Ovary (tissue), 9 donors: ENCODE measurements around the gene DPP9. TPM values are rescaled to one million over a fixed set of nuclear protein-coding genes. Genes with fewer than 3 reads are reported as not detected.
"Not testable (repeated sequence)": the region's sequence is repeated elsewhere in the genome, so short reads cannot be mapped to it uniquely, and the experiment has no call there.

ENCODE experiments used
- DNase-seq, 5 donors: peaks; one replicate each; pipeline ENCODE4 v3.0.0-alpha.2; 2019 to 2020
- H3K27ac ChIP-seq, 2 donors: fragments of 200-600 bp; one replicate each; pipeline versions ENCODE4 v1.5.1 to v1.8.0; 2019 to 2022
- H3K27me3 ChIP-seq: fragments of 200-600 bp; one replicate; pipeline ENCODE4 v1.8.0; 2022
- H3K36me3 ChIP-seq: fragments of 200-600 bp; sonication (generic); one replicate; pipeline ENCODE4 v1.5.1; 2019
- H3K4me1 ChIP-seq: one replicate; pipeline ENCODE4 v1.8.1; 2013; ENCODE audit warnings: mild to moderate bottlenecking, moderate library complexity; ENCODE audit not compliant: insufficient read depth
- H3K4me3 ChIP-seq: fragments of 200-600 bp; sonication (generic); one replicate; pipeline ENCODE4 v1.5.1; 2017
- H3K9me3 ChIP-seq, 2 donors: fragments of 200-600 bp in 1 of 2; sonication (generic) in 1 of 2; one replicate each; pipeline versions ENCODE4 v1.5.1 to v1.8.1; 2013 to 2019; ENCODE audit warnings: mild to moderate bottlenecking in 1 of 2, moderate library complexity in 1 of 2
- EP300 ChIP-seq: sonication (generic); formaldehyde crosslinking; IDR thresholded peaks from one replicate; pipeline ENCODE4 v1.6.1; 2017; ENCODE audit warnings: antibody characterized with exemption
- POLR2A ChIP-seq: fragments of 450-650 bp; IDR thresholded peaks from one replicate; pipeline ENCODE4 v1.6.1; 2017; ENCODE audit warnings: antibody characterized with exemption, mild to moderate bottlenecking, moderate library complexity
- WGBS, 3 donors: extraction: QIAGEN DNeasy Blood & Tissue Kit in 1 of 3; methylation state at CpG; one replicate each; pipeline versions ENCODE4 v1.1.5 to v1.1.7; 2013 to 2017; 5-methylcytosine and 5-hydroxymethylcytosine counted together
- intact Hi-C, 4 donors: fragments of 100-400 bp; cut with DNase I; formaldehyde crosslinking; loops; one replicate each; pipeline versions ENCODE4 v1.11.0 to v1.15.1; 2022 to 2023
- polyA plus RNA-seq, 2 donors: library from polyadenylated mRNA; stranded (reverse); fragments of 200-250 nt in 1 of 2; fragments of 350-450 nt in 1 of 2; fragmentation: Illumina TruSeq in 1 of 2; extraction: RNeasy Lipid Tissue Mini Kit (QIAGEN cat#74804) in 1 of 2; gene quantifications; one replicate each; pipeline ENCODE4 v1.2.3, GENCODE V29; 2013 to 2014
- total RNA-seq, 7 donors: library from RNA; depleted of rRNA in 2 of 7; stranded (reverse); fragments of >200 nt in 2 of 7; fragmentation: NEBNext Ultra II Directional in 3 of 7; extraction: Animal tissue kit (Norgen Biotek cat#: 25700) in 3 of 7; gene quantifications; one replicate each; pipeline versions ENCODE4 v1.1.0 to v1.2.4, GENCODE V29; 2016 to 2023
- TF ChIP-seq, protein P1 (sequence below), 3 donors: fragments of 450-650 bp in 2 of 3; fragments of 200-600 bp in 1 of 3; IDR thresholded peaks; one replicate each; pipeline versions ENCODE4 v1.5.1 to v1.8.0; 2016 to 2022; ENCODE audit warnings: antibody characterized with exemption in 3 of 3, mild to moderate bottlenecking in 1 of 3
- donor health status: DM: no; HTN: no; CAD: no; lungs with moderate emphysema.
- donor health status: DM: no; HTN: no; CAD: no.
- donor health status: Bipolar disorder and iron deficiency.
- donor health status: DM: yes; HTN: yes; CAD: no.
- donor health status: DM: no; HTN: no; CAD: no.
- donor health status: DM: yes; HTN: yes; CAD: no.

Gene DPP9
- total and polyA plus RNA-seq, 9 donors, result 14.4 to 69.5 (median 40.1) TPM

DNA sequence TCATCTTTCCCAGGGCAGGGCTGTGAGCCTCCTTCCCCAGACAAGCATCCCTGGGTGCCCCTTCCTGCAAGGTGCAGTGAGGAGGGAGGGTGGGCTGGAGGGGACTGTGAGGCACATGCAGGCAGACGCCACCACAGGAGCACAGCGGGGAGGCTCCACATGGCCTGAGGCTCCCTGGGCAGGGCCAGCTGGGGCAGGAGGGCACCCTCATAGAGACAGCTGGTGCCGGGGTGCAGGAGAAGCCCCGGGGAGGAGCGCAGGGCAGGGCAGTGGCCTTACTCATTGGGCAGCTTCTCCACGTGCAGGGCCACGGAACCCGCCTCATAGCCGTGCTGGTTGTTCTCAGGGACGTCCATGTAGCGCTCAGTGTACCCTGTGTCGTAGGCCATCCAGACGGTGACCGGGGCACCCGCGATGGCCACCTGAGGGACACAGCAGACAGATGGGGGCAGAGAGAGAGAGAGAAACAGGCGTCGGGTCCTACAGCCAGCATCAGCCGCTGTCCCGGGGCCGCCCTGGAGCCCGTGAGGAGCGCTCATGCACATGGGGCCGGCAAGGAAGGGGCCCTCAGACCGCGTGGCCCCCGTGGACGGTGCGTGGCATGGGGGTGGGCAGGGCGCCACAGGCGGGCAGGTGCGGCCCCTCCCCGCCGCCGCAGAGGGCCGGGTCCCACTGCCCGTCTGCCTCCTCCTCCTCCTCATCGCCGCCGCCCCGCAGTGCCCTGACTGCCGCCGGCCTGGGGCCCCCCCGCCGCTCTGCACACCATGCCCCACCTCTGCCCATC is 41.0 kb downstream of the DPP9 start:
- Histone ChIP-seq H3K4me3 (no peak overlapping the region), H3K4me1 (no peaks in the 10 kb centered on the region), H3K27ac (no peak overlapping the region), H3K9me3 (no peaks in the 10 kb centered on the region), H3K36me3 (no peaks in the 10 kb centered on the region), H3K27me3 (no peaks in the 10 kb centered on the region)
- no peak for TF ChIP-seq EP300
- TF ChIP-seq POLR2A, result no peak
- TF ChIP-seq, protein P1, sequence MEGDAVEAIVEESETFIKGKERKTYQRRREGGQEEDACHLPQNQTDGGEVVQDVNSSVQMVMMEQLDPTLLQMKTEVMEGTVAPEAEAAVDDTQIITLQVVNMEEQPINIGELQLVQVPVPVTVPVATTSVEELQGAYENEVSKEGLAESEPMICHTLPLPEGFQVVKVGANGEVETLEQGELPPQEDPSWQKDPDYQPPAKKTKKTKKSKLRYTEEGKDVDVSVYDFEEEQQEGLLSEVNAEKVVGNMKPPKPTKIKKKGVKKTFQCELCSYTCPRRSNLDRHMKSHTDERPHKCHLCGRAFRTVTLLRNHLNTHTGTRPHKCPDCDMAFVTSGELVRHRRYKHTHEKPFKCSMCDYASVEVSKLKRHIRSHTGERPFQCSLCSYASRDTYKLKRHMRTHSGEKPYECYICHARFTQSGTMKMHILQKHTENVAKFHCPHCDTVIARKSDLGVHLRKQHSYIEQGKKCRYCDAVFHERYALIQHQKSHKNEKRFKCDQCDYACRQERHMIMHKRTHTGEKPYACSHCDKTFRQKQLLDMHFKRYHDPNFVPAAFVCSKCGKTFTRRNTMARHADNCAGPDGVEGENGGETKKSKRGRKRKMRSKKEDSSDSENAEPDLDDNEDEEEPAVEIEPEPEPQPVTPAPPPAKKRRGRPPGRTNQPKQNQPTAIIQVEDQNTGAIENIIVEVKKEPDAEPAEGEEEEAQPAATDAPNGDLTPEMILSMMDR (IDR thresholded peaks at IDR 0.05), result no peak
- intact Hi-C loops, result no loop called here
- 92 to 95% (median 95%) methylated on average over 33 to 45 of the region's 45 CpGs for WGBS, 3 donors
- no peak for DNase-seq

DNA sequence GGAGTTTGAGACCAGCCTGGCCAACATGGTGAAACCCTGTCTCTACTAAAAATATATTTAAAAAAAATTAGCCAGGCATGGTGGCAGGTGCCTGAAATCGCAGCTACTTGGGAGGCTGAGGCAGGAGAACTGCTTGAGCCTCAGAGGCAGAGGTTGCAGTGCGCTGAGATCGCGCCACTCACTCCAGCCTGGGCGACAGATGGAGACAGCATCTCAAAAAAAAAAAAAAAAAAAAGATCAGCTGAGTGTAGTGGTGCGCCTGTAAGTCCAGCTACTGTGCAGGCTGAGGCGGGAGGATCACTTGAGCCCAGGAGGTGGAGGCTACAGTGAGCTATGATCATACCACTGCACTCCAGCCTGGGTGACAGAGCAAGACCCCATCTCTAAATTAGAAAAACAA is 43.6 kb downstream of the DPP9 start:
- H3K4me1 ChIP-seq, H3K36me3 ChIP-seq, H3K27ac ChIP-seq, intact Hi-C loops, H3K27me3 ChIP-seq, DNase-seq, H3K9me3 ChIP-seq, H3K4me3 ChIP-seq: not testable (repeated sequence)
- 96 to 99% (median 98%) methylated on average over 7 of the region's 7 CpGs for WGBS, 3 donors

DNA sequence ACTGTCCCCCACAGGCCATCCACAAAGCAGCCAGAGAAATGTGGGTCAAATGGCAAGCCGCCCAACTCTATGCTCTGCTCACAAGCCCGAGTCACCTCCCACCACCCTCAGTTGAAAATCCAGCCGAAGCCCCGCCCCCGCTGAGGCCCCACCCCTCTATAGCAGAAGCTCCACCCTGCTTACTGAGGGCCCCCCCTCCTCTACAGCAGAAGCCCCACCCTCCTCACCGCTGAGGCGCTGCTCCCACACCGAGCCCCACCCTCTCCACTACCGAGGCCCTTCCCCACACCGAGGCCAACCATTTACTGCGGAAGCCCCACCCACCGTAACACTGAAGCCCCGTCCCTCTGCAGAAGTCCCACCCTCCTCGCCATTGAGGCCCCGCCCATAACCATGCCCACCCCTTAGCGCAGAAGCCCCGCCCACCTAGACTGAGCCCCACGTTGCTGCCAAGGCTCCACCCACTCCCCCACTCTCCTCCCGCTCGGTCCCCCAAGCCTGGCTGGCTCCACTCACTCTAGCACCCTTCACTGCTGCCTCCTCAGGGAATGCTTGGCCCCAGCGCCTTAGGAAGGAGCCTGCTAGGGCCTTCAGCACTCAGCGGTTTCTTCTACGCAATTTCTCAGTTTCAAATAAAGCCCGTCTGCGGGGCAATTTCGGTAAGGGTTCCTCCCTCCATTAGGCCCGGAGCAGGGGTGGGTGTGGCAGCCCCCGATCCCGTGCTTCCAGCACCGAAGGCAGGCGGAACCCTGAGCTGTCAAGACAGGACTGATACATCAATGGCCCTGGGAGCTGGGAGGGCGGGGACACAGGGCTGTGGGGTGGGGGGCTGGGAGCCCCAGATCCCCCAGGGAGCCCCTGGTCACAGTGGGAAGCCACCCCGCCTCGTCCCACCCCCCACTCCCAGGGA is 44.5 kb downstream of the DPP9 start:
- Histone ChIP-seq H3K36me3 (no peaks in the 10 kb centered on the region), H3K4me3 (no peak overlapping the region), H3K9me3 (no peaks in the 10 kb centered on the region), H3K27ac (no peak overlapping the region), H3K27me3 (no peaks in the 10 kb centered on the region), H3K4me1 (no peaks in the 10 kb centered on the region)
- intact Hi-C loops, result no loop called here
- peak; percentile 72 to 87 (median 77) for DNase-seq
- TF ChIP-seq POLR2A, result no peak
- TF ChIP-seq EP300, result no peak
- TF ChIP-seq, protein P1 (IDR thresholded peaks at IDR 0.05), result no peak
- WGBS, 3 donors, result 42 to 61% (median 51%) methylated on average over 33 to 34 of the region's 34 CpGs

DNA sequence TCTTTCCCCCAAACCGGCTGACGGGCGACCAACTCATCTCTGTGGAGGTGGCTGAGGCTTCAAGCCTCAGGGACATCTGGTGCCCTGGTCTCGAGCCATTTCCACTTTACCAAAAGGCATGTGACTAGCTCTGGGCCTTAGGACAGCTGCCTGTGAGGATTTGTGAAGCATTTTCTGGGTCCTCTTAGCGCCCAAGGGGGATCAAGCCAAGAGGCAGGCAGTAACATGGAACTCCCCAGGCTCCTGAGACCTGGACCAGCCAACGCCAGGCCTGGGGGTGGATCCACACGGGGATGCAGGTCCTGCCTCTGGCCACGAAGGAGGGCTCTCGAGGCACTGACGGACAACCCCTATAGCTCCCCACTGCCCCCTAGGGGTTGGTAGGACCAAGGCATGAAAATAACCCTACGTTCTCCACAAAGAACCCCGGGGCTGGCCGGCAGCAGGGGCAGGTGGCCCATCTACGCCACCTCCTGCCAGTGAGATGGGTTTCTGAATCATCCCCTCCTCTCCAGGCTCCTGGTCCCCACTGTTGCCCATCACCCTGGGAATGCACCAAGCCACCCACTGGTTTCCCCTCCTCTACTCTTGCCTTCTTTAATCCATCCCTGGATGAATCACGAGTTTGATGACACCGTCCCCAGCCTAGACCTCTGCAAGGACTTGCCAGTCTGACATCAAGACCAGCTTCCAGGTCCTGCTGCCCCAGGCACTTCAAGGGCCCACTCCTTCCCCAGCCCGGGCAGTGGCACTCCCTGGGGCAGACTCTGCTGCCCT is 46.5 kb downstream of the DPP9 start:
- no peak for DNase-seq
- no peaks in the 10 kb centered on the region for H3K27me3 ChIP-seq
- no peak overlapping the region for H3K4me3 ChIP-seq
- 71 to 88% (median 72%) methylated on average over 13 to 17 of the region's 17 CpGs for WGBS, 3 donors
- no peaks in the 10 kb centered on the region for H3K9me3 ChIP-seq
- no peaks in the 10 kb centered on the region for H3K36me3 ChIP-seq
- H3K4me1 ChIP-seq, result no peaks in the 10 kb centered on the region
- intact Hi-C loops, result no loop called here
- no peak overlapping the region for H3K27ac ChIP-seq
- TF ChIP-seq, protein P1 (IDR thresholded peaks at IDR 0.05), result no peak
- TF ChIP-seq EP300 (no peak), POLR2A (no peak)
